ENCODE data around the gene SH3D21.

- TF ChIP-seq, protein P1, sequence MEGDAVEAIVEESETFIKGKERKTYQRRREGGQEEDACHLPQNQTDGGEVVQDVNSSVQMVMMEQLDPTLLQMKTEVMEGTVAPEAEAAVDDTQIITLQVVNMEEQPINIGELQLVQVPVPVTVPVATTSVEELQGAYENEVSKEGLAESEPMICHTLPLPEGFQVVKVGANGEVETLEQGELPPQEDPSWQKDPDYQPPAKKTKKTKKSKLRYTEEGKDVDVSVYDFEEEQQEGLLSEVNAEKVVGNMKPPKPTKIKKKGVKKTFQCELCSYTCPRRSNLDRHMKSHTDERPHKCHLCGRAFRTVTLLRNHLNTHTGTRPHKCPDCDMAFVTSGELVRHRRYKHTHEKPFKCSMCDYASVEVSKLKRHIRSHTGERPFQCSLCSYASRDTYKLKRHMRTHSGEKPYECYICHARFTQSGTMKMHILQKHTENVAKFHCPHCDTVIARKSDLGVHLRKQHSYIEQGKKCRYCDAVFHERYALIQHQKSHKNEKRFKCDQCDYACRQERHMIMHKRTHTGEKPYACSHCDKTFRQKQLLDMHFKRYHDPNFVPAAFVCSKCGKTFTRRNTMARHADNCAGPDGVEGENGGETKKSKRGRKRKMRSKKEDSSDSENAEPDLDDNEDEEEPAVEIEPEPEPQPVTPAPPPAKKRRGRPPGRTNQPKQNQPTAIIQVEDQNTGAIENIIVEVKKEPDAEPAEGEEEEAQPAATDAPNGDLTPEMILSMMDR (IDR thresholded peaks at IDR 0.05) = no peak
- no peak for TF ChIP-seq POLR2A (IDR thresholded peaks at IDR 0.05)
These were observed 14.6 kb downstream of the SH3D21 start for GRCh38 chr1:36320767-36321118.
